Dendritic cell treated with granulocyte-macrophage colony-stimulating factor and Interleukin-4, amounts not matched to agents 40 ng/mL and 50 ng/mL, for 4 days (primary cell): Measurements from ENCODE around the gene NXPH3.
A peak's percentile ranks its signal among the peaks of the same experiment; 100 is the strongest.

Experiments used
- H3K27ac Mint-ChIP-seq: one replicate; pipeline ENCODE4 v1.8.0; 2022; ENCODE audit warnings: mild to moderate bottlenecking, mixed read lengths
- H3K27me3 Mint-ChIP-seq: one replicate; pipeline ENCODE4 v1.8.0; 2022; ENCODE audit warnings: mild to moderate bottlenecking, mixed read lengths
- H3K36me3 Mint-ChIP-seq: one replicate; pipeline ENCODE4 v1.8.0; 2022; ENCODE audit warnings: low read depth, mixed read lengths
- H3K4me1 Mint-ChIP-seq: one replicate; pipeline ENCODE4 v1.8.0; 2022; ENCODE audit warnings: low read depth, mixed read lengths
- H3K4me3 Mint-ChIP-seq: one replicate; pipeline ENCODE4 v1.8.0; 2022; ENCODE audit warnings: mild to moderate bottlenecking, moderate library complexity, mixed read lengths
- H3K9me3 Mint-ChIP-seq: one replicate; pipeline ENCODE4 v1.8.0; 2022; ENCODE audit warnings: mixed read lengths
- intact Hi-C: fragments of 100-400 bp; cut with micrococcal nuclease; formaldehyde crosslinking; loops from one replicate; pipeline ENCODE4 v1.15.0; 2022

Gene NXPH3

GRCh38 chr17:49575679-49576087 is at the start of gene NXPH3:
NXPH3 (plus strand) TSS chr17:49575871; CDS start chr17:49576220, 349 bp downstream.
- Mint-ChIP-seq H3K4me3 (peak within 1 kb of the TSS; percentile 78), H3K4me1 (peaks cover 48% of the 10 kb centered on the region), H3K9me3 (no peaks in the 10 kb centered on the region), H3K27ac (peak within 1 kb of the TSS; percentile 68), H3K27me3 (peaks cover 89% of the 10 kb centered on the region), H3K36me3 (no peaks in the 10 kb centered on the region)
- intact Hi-C loops = loop anchor here (10.0 kb wide), 1 partner anchor 59 kb away; no protein-coding TSS in a partner anchor

DNA sequence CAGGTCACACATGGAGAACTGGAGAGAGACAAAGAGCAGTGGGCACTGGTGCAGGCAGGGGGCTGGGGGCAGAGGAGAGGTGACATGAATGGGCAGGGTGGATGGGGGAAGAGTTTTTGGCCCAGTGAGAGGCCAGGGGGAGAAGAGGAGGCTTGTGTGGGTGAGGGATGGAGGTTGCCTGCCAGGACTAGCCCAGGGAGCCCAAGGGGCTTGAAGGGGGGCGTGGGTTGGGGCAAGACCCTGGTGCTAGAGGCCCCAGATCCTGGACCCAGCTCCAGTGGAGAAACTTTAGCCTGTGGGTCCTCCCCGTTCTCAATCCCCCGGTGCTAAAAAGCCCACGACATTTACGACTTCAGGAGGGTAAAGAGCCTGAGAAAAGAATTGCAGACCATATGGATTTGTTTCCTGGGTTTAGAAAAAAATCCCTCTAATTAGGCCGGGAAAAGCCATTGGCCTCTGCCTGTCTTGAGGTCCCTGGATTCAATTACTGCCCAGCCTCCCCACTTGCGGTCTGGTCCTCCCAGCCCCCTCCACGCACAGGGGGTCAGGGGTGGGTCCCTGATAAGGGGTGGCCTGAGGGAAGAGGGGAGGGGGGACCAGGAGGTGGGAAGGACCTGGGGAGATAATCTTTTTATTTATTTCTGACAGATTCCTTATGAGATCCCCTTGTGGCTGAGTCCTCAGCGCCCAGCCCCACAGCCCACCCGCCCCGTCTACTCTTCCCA is 47.6 kb upstream of the NXPH3 start:
- Mint-ChIP-seq H3K27ac (no peak overlapping the region), H3K4me1 (no peaks in the 10 kb centered on the region), H3K4me3 (no peak overlapping the region), H3K36me3 (no peaks in the 10 kb centered on the region), H3K27me3 (peaks cover 82% of the 10 kb centered on the region), H3K9me3 (no peaks in the 10 kb centered on the region)
- intact Hi-C loops = no loop called here

GRCh38 chr17:49528966-49529365 is 46.7 kb upstream of the NXPH3 start:
- Mint-ChIP-seq H3K4me3 (no peak overlapping the region), H3K4me1 (no peaks in the 10 kb centered on the region), H3K36me3 (no peaks in the 10 kb centered on the region), H3K27me3 (peaks cover 82% of the 10 kb centered on the region), H3K27ac (no peak overlapping the region), H3K9me3 (no peaks in the 10 kb centered on the region)
- intact Hi-C loops = no loop called here

DNA sequence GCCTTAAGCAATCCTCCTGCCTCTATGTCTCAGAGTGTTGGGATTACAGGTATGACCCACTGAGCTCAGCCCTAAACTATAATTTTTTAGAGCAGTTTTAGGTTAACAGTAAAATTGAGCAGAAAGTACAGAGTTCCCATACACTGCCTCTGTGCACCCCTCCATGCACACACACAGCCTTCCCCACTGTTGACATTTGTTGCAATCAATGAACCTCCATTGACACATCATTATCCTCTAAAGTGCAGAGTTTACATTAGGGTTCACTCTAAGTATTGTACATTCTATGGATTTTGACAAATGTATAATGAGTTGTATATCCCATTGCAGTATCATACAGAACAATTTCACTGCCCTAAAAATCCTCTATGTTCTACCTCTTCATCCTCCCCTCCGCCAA is 45.6 kb upstream of the NXPH3 start:
- H3K4me3 Mint-ChIP-seq = no peak overlapping the region
- H3K4me1 Mint-ChIP-seq = no peaks in the 10 kb centered on the region
- intact Hi-C loops = no loop called here
- H3K9me3 Mint-ChIP-seq = no peaks in the 10 kb centered on the region
- no peaks in the 10 kb centered on the region for H3K36me3 Mint-ChIP-seq
- peaks cover 79% of the 10 kb centered on the region for H3K27me3 Mint-ChIP-seq
- H3K27ac Mint-ChIP-seq = no peak overlapping the region

DNA sequence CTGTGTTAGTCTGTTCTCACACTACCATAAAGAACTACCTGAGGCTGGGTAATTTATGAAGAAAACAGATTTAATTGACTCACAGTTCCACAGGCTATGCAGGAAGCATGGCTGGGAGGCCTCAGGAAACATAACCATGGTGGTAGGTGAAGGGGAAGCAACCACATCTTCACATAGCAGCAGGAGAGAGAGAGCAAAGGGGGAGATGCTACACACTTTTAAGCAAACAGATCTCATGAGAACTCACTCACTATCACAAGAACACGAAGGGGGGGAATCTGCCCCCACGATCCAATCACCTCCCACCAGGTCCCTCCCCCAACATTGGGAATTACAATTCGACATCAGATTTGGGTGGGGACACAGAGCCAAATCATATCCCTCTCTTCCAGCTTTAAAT is 31.8 kb upstream of the NXPH3 start:
- intact Hi-C loops = loop anchor here (5.0 kb wide), 1 partner anchor 237 kb away; no protein-coding TSS in a partner anchor
- H3K27me3 Mint-ChIP-seq = peaks cover 52% of the 10 kb centered on the region
- H3K4me1 Mint-ChIP-seq = peaks cover 4% of the 10 kb centered on the region
- peaks cover 12% of the 10 kb centered on the region for H3K9me3 Mint-ChIP-seq
- no peak overlapping the region for H3K4me3 Mint-ChIP-seq
- no peak overlapping the region for H3K27ac Mint-ChIP-seq
- no peaks in the 10 kb centered on the region for H3K36me3 Mint-ChIP-seq

GRCh38 chr17:49545007-49545660 is 30.5 kb upstream of the NXPH3 start:
- Mint-ChIP-seq H3K27me3 (peaks cover 50% of the 10 kb centered on the region), H3K36me3 (no peaks in the 10 kb centered on the region), H3K4me1 (peaks cover 4% of the 10 kb centered on the region), H3K4me3 (no peak overlapping the region), H3K27ac (no peak overlapping the region), H3K9me3 (peaks cover 12% of the 10 kb centered on the region)
- intact Hi-C loops = no loop called here

GRCh38 chr17:49545806-49546545 is 29.7 kb upstream of the NXPH3 start:
- intact Hi-C loops = no loop called here
- Mint-ChIP-seq H3K4me3 (no peak overlapping the region), H3K27ac (no peak overlapping the region), H3K4me1 (peaks cover 4% of the 10 kb centered on the region), H3K27me3 (peaks cover 46% of the 10 kb centered on the region), H3K36me3 (no peaks in the 10 kb centered on the region), H3K9me3 (peaks cover 12% of the 10 kb centered on the region)

GRCh38 chr17:49546546-49547535 is 28.8 kb upstream of the NXPH3 start:
- peaks cover 4% of the 10 kb centered on the region for H3K4me1 Mint-ChIP-seq
- H3K27ac Mint-ChIP-seq = no peak overlapping the region
- no peaks in the 10 kb centered on the region for H3K36me3 Mint-ChIP-seq
- intact Hi-C loops = no loop called here
- peaks cover 12% of the 10 kb centered on the region for H3K9me3 Mint-ChIP-seq
- H3K4me3 Mint-ChIP-seq = no peak overlapping the region
- peaks cover 39% of the 10 kb centered on the region for H3K27me3 Mint-ChIP-seq

GRCh38 chr17:49547566-49547965 is 28.1 kb upstream of the NXPH3 start:
- peaks cover 36% of the 10 kb centered on the region for H3K27me3 Mint-ChIP-seq
- intact Hi-C loops = no loop called here
- H3K9me3 Mint-ChIP-seq = peaks cover 12% of the 10 kb centered on the region
- peaks cover 4% of the 10 kb centered on the region for H3K4me1 Mint-ChIP-seq
- no peaks in the 10 kb centered on the region for H3K36me3 Mint-ChIP-seq
- no peak overlapping the region for H3K27ac Mint-ChIP-seq
- H3K4me3 Mint-ChIP-seq = no peak overlapping the region

GRCh38 chr17:49548051-49548505 is 27.6 kb upstream of the NXPH3 start:
- H3K4me1 Mint-ChIP-seq = peaks cover 4% of the 10 kb centered on the region
- no peaks in the 10 kb centered on the region for H3K36me3 Mint-ChIP-seq
- peaks cover 36% of the 10 kb centered on the region for H3K27me3 Mint-ChIP-seq
- peak overlapping the region; percentile 15 for H3K27ac Mint-ChIP-seq
- intact Hi-C loops = loop anchor here (2.0 kb wide), 1 partner anchor 113 kb away; no protein-coding TSS in a partner anchor
- H3K4me3 Mint-ChIP-seq = no peak overlapping the region
- peaks cover 12% of the 10 kb centered on the region for H3K9me3 Mint-ChIP-seq

DNA sequence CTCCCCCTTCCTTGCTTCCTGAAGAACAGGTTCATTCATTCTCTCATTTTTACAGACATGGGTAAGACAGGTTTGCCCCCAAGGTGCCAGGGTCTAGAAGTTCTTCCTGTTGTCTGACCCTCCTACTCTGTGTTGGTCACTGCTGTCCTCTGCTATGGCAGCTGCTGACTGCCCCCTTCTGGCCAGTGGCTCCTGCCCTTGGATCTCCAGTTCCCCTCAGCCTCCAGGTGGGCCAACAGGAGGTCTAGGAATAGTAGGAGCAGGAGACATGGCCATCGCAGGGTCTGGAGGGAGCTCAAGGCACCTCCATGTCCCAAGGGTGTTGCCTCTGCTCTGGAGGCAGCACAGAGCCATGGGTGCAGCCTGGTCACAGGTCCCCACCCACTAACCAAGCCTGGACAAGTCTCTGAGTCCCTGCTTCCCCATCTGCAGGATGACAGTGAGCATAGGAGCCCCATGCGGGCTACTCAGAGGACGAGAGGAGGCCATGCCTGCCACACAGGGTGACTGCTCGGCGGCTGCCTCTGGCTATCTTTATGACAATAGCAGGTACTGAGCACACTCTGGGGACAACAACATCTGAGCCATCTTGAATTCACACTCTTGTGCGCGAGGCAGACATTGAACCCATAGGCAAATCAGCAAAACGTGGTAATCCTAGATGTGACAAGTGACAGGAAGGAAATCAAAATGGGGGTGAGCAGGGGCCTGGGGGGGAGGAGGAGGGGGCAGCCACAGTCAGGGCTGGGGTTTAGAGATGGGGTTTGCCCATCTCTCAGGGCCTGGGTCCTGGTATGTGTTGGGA is 27.0 kb upstream of the NXPH3 start:
- Mint-ChIP-seq H3K4me3 (no peak overlapping the region), H3K27me3 (peaks cover 35% of the 10 kb centered on the region), H3K4me1 (peaks cover 8% of the 10 kb centered on the region), H3K9me3 (peaks cover 9% of the 10 kb centered on the region), H3K27ac (peak overlapping the region; percentile 15), H3K36me3 (no peaks in the 10 kb centered on the region)
- intact Hi-C loops = loop anchor here (2.0 kb wide), 1 partner anchor 114 kb away; no protein-coding TSS in a partner anchor

DNA sequence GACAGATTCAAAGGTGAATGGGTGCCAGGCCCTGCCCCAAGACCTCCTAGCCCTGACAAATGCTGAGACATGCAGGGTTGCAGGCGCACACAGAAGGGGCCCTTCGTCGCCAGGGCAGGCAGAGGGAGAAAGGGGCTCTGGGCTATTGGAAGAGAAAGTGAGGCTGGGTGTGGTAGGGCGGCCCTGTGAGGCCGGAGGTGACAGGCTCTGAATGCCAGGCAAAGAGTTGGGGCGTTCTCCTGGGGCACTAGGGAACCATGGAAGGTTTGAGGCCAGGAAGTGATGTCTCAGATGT is 26.4 kb upstream of the NXPH3 start:
- peaks cover 31% of the 10 kb centered on the region for H3K27me3 Mint-ChIP-seq
- peaks cover 3% of the 10 kb centered on the region for H3K9me3 Mint-ChIP-seq
- H3K27ac Mint-ChIP-seq = no peak overlapping the region
- peaks cover 12% of the 10 kb centered on the region for H3K4me1 Mint-ChIP-seq
- H3K36me3 Mint-ChIP-seq = no peaks in the 10 kb centered on the region
- no peak overlapping the region for H3K4me3 Mint-ChIP-seq
- intact Hi-C loops = loop anchor here (2.0 kb wide), 1 partner anchor 114 kb away; no protein-coding TSS in a partner anchor
